ENCODE data around the gene STEAP1. TPM values are rescaled to one million over a fixed set of nuclear protein-coding genes. Genes with fewer than 3 reads are reported as not detected.

The STEAP1 gene
- total and polyA plus RNA-seq, 2 donors = 0.33 to 3.8 TPM

DNA sequence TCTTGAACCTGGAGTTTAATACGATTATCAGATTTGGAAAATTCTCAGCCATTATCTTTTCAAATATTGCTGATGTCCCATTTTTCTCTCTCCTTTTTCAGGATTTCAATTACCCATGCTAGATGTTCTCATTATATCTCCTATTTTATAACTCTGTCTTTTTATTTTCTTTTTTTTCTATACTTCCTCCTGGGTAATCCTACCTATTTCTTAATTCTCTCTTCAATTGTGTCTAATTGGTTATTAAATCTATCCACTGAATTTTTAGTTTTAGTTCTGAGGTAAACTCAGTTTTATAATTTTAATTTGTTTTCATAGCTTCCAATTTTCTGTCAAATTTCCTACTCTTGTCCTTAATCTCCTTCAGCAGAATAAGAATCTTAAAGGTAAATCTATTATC is 15.6 kb downstream of the STEAP1 start:
- no peak overlapping the region for H3K4me3 ChIP-seq (ENCODE audit: low read length in 2 of 2)
- H3K27me3 ChIP-seq (ENCODE audit: control insufficient read depth in 2 of 2, insufficient read depth in 1 of 2, low read length in 1 of 2) = no peaks in the 10 kb centered on the region
- no peaks in the 10 kb centered on the region for H3K4me1 ChIP-seq (ENCODE audit: control insufficient read depth in 2 of 2, insufficient read depth in 2 of 2, low read length in 2 of 2)
- DNase-seq (ENCODE audit: low read depth in 6 of 9, low spot score in 9 of 9) = no peak
- no peak overlapping the region for H3K27ac ChIP-seq (ENCODE audit: low read depth in 1 of 2, low read length in 1 of 2)
- no peaks in the 10 kb centered on the region for H3K36me3 ChIP-seq (ENCODE audit: control insufficient read depth in 2 of 2, insufficient read depth in 2 of 2, low read length in 1 of 2)
- WGBS = 98% methylated on average over 1 of the region's 1 CpG
- no peaks in the 10 kb centered on the region for H3K9me3 ChIP-seq (ENCODE audit: control insufficient read depth in 2 of 2, insufficient read depth in 1 of 2, low read length in 1 of 2)

DNA sequence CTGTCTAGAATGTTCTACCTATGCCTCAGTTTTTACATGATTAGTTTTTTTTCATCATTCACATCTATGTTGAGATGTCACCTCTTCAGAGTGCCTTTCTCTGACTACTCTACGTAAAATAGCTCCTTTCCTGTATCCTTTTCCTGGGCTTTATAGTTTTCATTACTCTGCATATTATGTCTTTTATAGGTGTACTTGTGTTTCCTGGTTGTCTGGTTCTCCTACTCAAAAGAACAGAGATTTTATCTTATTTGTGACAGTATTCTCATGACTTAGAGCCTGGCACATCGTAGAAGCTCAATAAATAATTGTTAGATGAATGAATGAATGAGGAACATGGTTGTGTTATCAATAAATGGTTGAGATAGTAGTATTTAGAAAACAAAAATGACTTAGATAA is 17.9 kb downstream of the STEAP1 start:
- Histone ChIP-seq H3K9me3 (ENCODE audit: control insufficient read depth in 2 of 2, insufficient read depth in 1 of 2, low read length in 1 of 2) (peaks cover 1 to 15% of the 10 kb centered on the region in 2 donors), H3K4me3 (ENCODE audit: low read length in 2 of 2) (no peak overlapping the region), H3K27ac (ENCODE audit: low read depth in 1 of 2, low read length in 1 of 2) (no peak overlapping the region), H3K36me3 (ENCODE audit: control insufficient read depth in 2 of 2, insufficient read depth in 2 of 2, low read length in 1 of 2) (no peaks in the 10 kb centered on the region), H3K4me1 (ENCODE audit: control insufficient read depth in 2 of 2, insufficient read depth in 2 of 2, low read length in 2 of 2) (no peaks in the 10 kb centered on the region), H3K27me3 (ENCODE audit: control insufficient read depth in 2 of 2, insufficient read depth in 1 of 2, low read length in 1 of 2) (no peaks in the 10 kb centered on the region)
- 88% methylated on average over 2 of the region's 2 CpGs for WGBS
- DNase-seq (ENCODE audit: low read depth in 6 of 9, low spot score in 9 of 9) = no peak

DNA sequence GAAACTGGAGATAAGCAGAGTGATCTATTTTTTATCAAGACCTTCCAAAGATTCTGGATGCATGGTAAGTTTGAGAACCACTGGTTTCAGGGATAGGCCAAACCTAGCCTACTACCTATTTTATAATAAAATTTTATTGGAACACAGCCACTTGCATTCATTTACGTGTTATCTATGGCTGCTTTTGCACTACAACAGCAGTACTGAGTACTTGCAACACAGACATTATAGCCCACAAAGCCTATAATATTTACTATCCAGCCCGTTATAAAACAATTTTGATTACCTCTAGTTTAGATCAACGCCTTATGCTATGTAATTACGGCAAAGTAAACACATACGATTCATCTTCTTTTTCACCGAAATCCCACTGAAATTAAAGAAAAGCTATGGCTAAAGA is 18.4 kb downstream of the STEAP1 start:
- no peaks in the 10 kb centered on the region for H3K4me1 ChIP-seq (ENCODE audit: control insufficient read depth in 2 of 2, insufficient read depth in 2 of 2, low read length in 2 of 2)
- H3K27me3 ChIP-seq (ENCODE audit: control insufficient read depth in 2 of 2, insufficient read depth in 1 of 2, low read length in 1 of 2) = no peaks in the 10 kb centered on the region
- H3K27ac ChIP-seq (ENCODE audit: low read depth in 1 of 2, low read length in 1 of 2) = no peak overlapping the region
- H3K36me3 ChIP-seq (ENCODE audit: control insufficient read depth in 2 of 2, insufficient read depth in 2 of 2, low read length in 1 of 2) = no peaks in the 10 kb centered on the region
- 97% methylated on average over 6 of the region's 6 CpGs for WGBS
- no peak overlapping the region for H3K4me3 ChIP-seq (ENCODE audit: low read length in 2 of 2)
- DNase-seq (ENCODE audit: low read depth in 6 of 9, low spot score in 9 of 9) = no peak
- peaks cover 1 to 15% of the 10 kb centered on the region in 2 donors for H3K9me3 ChIP-seq (ENCODE audit: control insufficient read depth in 2 of 2, insufficient read depth in 1 of 2, low read length in 1 of 2)

DNA sequence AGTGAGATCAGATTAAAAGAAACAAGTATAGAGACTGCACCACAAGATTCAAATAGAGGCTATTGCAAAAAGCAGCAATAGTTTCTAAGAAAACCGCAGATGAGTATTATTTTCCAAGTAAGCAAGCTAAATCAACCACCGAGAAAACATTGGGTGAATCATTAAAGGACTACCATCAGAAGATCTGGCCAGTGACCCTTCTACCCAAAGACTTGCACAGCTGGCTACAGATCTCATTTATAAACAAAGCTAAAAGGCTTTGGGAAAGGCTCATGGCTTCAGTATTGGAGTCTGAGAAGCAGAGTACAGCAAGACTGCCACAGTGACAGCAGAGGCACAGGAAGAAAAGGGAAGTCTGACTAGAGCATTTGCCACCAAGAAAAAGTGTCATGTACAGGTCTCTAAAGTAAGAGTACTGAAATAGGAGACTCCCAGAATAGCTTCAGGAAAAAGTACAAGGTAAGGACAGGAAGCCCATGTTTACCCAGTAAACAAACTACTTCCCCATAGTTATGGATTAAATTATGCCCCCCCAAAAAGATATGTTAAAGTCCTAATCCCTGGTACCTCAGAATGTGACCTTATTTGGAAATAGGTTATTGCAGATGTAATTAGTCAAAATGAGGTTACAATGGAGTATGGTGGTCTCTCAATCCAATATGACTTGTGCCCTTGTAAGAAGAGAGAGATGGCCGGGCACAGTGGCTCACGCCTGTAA is 19.0 kb downstream of the STEAP1 start:
- H3K27me3 ChIP-seq (ENCODE audit: control insufficient read depth in 2 of 2, insufficient read depth in 1 of 2, low read length in 1 of 2) = no peaks in the 10 kb centered on the region
- H3K36me3 ChIP-seq (ENCODE audit: control insufficient read depth in 2 of 2, insufficient read depth in 2 of 2, low read length in 1 of 2) = no peaks in the 10 kb centered on the region
- no peak for DNase-seq (ENCODE audit: low read depth in 6 of 9, low spot score in 9 of 9)
- WGBS = 94% methylated on average over 4 of the region's 4 CpGs
- H3K27ac ChIP-seq (ENCODE audit: low read depth in 1 of 2, low read length in 1 of 2) = no peak overlapping the region
- H3K9me3 ChIP-seq (ENCODE audit: control insufficient read depth in 2 of 2, insufficient read depth in 1 of 2, low read length in 1 of 2) = peaks cover 1 to 15% of the 10 kb centered on the region in 2 donors
- no peak overlapping the region for H3K4me3 ChIP-seq (ENCODE audit: low read length in 2 of 2)
- H3K4me1 ChIP-seq (ENCODE audit: control insufficient read depth in 2 of 2, insufficient read depth in 2 of 2, low read length in 2 of 2) = no peaks in the 10 kb centered on the region

DNA sequence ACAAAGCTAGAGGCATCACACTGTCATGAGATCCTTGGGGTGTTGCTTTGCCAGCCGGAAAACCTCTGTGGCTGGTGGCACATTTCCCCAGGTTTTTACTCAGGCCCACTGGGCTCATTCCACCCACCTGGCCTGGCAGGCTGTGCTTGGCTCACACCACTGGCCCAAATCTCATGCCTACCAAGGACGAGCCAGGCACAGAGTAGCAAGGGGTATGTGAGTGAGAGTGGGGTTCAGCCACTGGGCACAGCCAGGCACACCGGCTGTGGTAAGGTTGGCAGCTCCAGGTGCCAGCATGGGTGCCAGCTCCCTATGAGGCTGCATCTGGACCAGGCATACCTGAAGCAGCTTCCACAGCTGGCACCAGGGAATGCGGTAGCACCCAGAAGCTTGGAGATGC is 21.4 kb downstream of the STEAP1 start:
- Histone ChIP-seq H3K4me3 (ENCODE audit: low read length in 2 of 2) (no peak overlapping the region), H3K27me3 (ENCODE audit: control insufficient read depth in 2 of 2, insufficient read depth in 1 of 2, low read length in 1 of 2) (no peaks in the 10 kb centered on the region), H3K4me1 (ENCODE audit: control insufficient read depth in 2 of 2, insufficient read depth in 2 of 2, low read length in 2 of 2) (no peaks in the 10 kb centered on the region), H3K27ac (ENCODE audit: low read depth in 1 of 2, low read length in 1 of 2) (no peak overlapping the region), H3K9me3 (ENCODE audit: control insufficient read depth in 2 of 2, insufficient read depth in 1 of 2, low read length in 1 of 2) (peaks cover 1 to 15% of the 10 kb centered on the region in 2 donors), H3K36me3 (ENCODE audit: control insufficient read depth in 2 of 2, insufficient read depth in 2 of 2, low read length in 1 of 2) (no peaks in the 10 kb centered on the region)
- 81% methylated on average over 4 of the region's 4 CpGs for WGBS
- DNase-seq (ENCODE audit: low read depth in 6 of 9, low spot score in 9 of 9) = no peak

DNA sequence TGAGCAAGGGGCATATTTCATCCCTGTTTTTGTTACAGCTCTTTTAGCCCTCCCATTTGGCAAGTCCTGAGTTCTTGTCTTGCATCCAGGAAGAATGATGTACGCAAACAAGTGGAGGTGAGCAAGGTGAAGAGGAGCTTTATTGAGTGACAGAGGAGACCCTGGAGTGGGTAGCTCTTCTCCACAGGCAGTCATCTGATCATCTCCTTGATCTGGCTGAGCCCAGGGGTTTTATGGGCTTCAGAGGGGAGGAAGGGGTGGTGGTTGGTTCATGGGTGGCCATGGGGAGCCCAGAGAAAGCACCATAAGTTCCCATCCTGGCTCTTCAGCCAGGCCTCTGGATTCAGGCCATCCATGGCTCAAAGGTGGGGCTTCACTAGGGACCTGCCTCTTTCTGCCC is 21.9 kb downstream of the STEAP1 start:
- Histone ChIP-seq H3K4me3 (ENCODE audit: low read length in 2 of 2) (no peak overlapping the region), H3K36me3 (ENCODE audit: control insufficient read depth in 2 of 2, insufficient read depth in 2 of 2, low read length in 1 of 2) (no peaks in the 10 kb centered on the region), H3K9me3 (ENCODE audit: control insufficient read depth in 2 of 2, insufficient read depth in 1 of 2, low read length in 1 of 2) (peaks cover 1 to 15% of the 10 kb centered on the region in 2 donors), H3K27me3 (ENCODE audit: control insufficient read depth in 2 of 2, insufficient read depth in 1 of 2, low read length in 1 of 2) (no peaks in the 10 kb centered on the region), H3K4me1 (ENCODE audit: control insufficient read depth in 2 of 2, insufficient read depth in 2 of 2, low read length in 2 of 2) (no peaks in the 10 kb centered on the region), H3K27ac (ENCODE audit: low read depth in 1 of 2, low read length in 1 of 2) (no peak overlapping the region)
- DNase-seq (ENCODE audit: low read depth in 6 of 9, low spot score in 9 of 9) = no peak
- WGBS = 94% methylated on average over 1 of the region's 1 CpG

DNA sequence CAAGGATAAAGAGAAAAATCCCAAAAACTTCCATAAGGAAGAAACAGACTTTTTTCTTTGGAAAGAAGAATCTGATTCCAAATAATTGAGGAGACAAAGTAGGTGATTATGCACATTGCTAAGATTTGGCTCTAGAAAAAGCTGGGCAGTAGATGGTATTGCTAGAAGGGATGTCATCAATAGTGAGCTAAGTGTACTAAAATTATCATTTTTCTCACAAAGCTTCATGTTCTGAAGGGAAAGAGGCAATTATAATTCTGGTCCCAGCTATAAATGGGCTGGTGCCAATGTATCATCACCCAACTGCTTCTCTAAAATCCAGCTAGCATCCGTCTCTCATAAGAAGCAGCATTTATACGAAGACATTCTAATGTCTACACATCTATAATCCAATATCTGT is 23.9 kb downstream of the STEAP1 start:
- Histone ChIP-seq H3K27me3 (ENCODE audit: control insufficient read depth in 2 of 2, insufficient read depth in 1 of 2, low read length in 1 of 2) (no peaks in the 10 kb centered on the region), H3K36me3 (ENCODE audit: control insufficient read depth in 2 of 2, insufficient read depth in 2 of 2, low read length in 1 of 2) (no peaks in the 10 kb centered on the region), H3K4me3 (ENCODE audit: low read length in 2 of 2) (no peak overlapping the region), H3K9me3 (ENCODE audit: control insufficient read depth in 2 of 2, insufficient read depth in 1 of 2, low read length in 1 of 2) (peaks cover 1 to 15% of the 10 kb centered on the region in 2 donors), H3K27ac (ENCODE audit: low read depth in 1 of 2, low read length in 1 of 2) (no peak overlapping the region), H3K4me1 (ENCODE audit: control insufficient read depth in 2 of 2, insufficient read depth in 2 of 2, low read length in 2 of 2) (no peaks in the 10 kb centered on the region)
- DNase-seq (ENCODE audit: low read depth in 6 of 9, low spot score in 9 of 9) = no peak
- WGBS = 98% methylated on average over 2 of the region's 2 CpGs

DNA sequence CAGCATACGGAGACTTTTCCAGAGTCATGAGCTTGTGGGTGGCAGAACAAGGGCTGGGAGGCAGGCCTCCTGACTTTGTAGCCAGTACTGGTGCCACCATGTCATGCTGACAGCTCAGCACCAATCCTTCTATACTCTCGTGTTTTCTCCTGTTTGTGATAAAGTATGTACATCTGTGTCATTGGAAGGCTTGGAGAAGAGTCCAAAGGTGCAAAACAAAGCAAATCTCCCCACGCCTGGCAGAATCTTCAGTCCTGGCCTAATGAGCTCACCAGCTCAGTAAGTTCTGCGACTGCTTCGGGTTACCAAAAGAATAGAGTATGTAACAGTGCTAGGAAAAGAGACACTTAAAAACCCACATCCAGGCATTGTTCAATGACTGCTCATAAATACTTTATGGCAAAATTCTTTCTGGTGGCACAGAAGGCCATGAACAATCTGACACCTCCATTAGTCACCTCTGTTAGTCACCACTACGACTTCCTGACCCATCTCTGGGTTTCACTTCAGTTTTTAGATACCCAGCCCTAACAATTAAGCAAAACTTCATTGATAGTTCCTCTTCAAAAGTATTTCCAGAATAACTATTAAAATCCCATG is 24.5 kb downstream of the STEAP1 start:
- Histone ChIP-seq H3K4me1 (ENCODE audit: control insufficient read depth in 2 of 2, insufficient read depth in 2 of 2, low read length in 2 of 2) (no peaks in the 10 kb centered on the region), H3K27ac (ENCODE audit: low read depth in 1 of 2, low read length in 1 of 2) (no peak overlapping the region), H3K4me3 (ENCODE audit: low read length in 2 of 2) (no peak overlapping the region), H3K27me3 (ENCODE audit: control insufficient read depth in 2 of 2, insufficient read depth in 1 of 2, low read length in 1 of 2) (no peaks in the 10 kb centered on the region), H3K36me3 (ENCODE audit: control insufficient read depth in 2 of 2, insufficient read depth in 2 of 2, low read length in 1 of 2) (no peaks in the 10 kb centered on the region), H3K9me3 (ENCODE audit: control insufficient read depth in 2 of 2, insufficient read depth in 1 of 2, low read length in 1 of 2) (peaks cover 1 to 15% of the 10 kb centered on the region in 2 donors)
- 86% methylated on average over 6 of the region's 6 CpGs for WGBS
- DNase-seq (ENCODE audit: low read depth in 6 of 9, low spot score in 9 of 9) = no peak

DNA sequence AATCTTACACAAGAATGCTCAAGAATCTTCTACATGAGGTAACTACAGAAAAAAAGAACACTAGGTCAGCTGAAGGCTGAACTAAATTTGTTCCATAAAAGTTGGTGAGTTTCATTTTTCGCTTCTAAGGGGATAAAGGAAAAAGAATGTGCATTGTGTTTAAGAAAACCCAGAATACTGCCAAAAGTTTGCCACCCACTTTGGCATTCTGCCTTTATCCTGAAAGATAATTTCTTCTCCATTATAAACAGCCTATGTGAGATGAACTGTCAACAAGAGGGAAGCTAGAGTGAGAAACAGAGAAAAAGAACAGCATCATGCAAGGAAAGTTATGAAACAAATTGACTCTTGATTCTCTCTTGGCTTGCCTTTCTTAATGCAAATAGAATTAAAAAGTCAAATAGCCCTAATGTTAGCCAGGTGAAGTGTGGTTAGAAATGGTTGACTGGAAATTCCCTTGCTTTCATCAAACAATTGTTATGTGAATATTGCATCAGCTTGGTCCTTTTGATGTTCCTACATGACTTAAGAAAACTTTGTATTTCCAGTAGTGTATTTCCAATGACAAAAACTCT is 25.8 kb downstream of the STEAP1 start:
- Histone ChIP-seq H3K4me1 (ENCODE audit: control insufficient read depth in 2 of 2, insufficient read depth in 2 of 2, low read length in 2 of 2) (no peaks in the 10 kb centered on the region), H3K27ac (ENCODE audit: low read depth in 1 of 2, low read length in 1 of 2) (no peak overlapping the region), H3K9me3 (ENCODE audit: control insufficient read depth in 2 of 2, insufficient read depth in 1 of 2, low read length in 1 of 2) (peaks cover 1 to 15% of the 10 kb centered on the region in 2 donors), H3K36me3 (ENCODE audit: control insufficient read depth in 2 of 2, insufficient read depth in 2 of 2, low read length in 1 of 2) (no peaks in the 10 kb centered on the region), H3K4me3 (ENCODE audit: low read length in 2 of 2) (no peak overlapping the region), H3K27me3 (ENCODE audit: control insufficient read depth in 2 of 2, insufficient read depth in 1 of 2, low read length in 1 of 2) (no peaks in the 10 kb centered on the region)
- DNase-seq (ENCODE audit: low read depth in 6 of 9, low spot score in 9 of 9) = no peak
- whole genome bisulfite sequencing = 88% methylated on average over 1 of the region's 1 CpG
